ENCODE data around the gene VPS54. TPM values are rescaled to one million over a fixed set of nuclear protein-coding genes. Genes with fewer than 3 reads are reported as not detected.

VPS54 gene
- total RNA-seq, 1 donor from 2014 or later: 27.0 TPM

DNA sequence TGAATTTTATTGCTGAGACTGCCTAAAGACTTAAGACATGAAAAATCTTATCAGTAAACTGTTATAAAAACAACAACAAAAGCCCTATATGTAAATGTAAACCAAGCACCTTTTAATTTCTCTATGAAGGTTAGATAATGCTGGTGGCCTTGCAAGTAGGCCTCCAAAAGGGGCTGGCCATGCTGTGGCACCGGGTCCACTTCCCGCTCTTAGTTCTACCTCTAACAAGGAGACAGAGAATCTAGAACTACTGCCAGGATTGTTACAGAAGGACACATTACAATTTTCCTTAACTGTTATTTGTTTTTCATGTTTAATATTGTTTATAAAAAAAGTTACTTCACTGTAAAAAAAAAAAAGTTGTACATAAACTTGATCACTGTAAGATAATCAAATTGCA, 128.6 kb downstream of the VPS54 start:
- ATAC-seq (no peak), DNase-seq (no peak)
- intact Hi-C loops (cut with DNase I): no loop called here
- no peak overlapping the region for H3K27ac ChIP-seq
- no peaks in the 10 kb centered on the region for H3K9me3 ChIP-seq
- TF ChIP-seq, protein P1, sequence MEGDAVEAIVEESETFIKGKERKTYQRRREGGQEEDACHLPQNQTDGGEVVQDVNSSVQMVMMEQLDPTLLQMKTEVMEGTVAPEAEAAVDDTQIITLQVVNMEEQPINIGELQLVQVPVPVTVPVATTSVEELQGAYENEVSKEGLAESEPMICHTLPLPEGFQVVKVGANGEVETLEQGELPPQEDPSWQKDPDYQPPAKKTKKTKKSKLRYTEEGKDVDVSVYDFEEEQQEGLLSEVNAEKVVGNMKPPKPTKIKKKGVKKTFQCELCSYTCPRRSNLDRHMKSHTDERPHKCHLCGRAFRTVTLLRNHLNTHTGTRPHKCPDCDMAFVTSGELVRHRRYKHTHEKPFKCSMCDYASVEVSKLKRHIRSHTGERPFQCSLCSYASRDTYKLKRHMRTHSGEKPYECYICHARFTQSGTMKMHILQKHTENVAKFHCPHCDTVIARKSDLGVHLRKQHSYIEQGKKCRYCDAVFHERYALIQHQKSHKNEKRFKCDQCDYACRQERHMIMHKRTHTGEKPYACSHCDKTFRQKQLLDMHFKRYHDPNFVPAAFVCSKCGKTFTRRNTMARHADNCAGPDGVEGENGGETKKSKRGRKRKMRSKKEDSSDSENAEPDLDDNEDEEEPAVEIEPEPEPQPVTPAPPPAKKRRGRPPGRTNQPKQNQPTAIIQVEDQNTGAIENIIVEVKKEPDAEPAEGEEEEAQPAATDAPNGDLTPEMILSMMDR (IDR thresholded peaks at IDR 0.05): no peak
- no peaks in the 10 kb centered on the region for H3K4me1 ChIP-seq
- no peak overlapping the region for H3K4me3 ChIP-seq
- H3K36me3 ChIP-seq: peaks cover 95% of the 10 kb centered on the region
- no peaks in the 10 kb centered on the region for H3K27me3 ChIP-seq

DNA sequence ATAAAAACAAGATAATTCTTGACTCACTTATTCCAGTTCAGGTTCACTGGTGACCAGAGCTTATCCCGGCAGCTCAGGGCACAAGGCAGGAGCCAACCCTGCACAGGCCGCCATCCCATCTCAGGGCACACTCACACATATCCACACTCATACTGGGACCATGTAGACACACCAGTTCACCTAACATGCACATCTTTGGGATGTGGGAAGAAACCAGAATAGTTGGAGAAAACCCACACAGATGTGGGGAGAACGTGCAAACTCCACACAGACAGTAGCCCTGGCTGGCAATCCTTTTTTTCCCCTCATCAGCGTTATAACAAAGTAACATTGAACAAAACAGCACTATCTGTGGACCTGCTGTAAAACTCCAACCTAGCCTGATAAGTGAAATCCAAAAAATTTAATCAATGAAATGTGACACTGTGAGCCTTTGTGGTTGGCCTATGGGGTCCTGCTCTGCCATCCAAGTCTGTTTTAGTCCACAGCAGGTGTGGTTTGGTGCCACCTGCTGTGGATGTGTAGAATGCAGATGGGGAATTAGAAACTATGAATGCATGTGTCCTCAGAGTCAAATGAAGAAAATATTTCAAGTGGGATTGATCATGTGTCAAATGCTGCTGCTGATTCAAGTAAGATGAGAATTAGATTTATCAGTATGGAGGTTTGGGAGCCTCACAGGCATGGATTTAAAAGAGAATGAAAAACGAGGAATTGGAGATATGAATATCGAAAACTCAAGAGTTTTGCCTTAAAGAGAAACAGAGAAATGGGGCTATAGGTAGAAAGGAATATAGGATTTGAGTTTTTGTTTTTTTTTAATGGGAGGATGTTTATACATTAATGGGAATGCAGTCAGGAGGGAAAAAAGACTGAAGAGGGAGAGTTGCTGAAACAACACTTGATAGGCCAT, 130.5 kb downstream of the VPS54 start:
- H3K36me3 ChIP-seq: peaks cover 96% of the 10 kb centered on the region
- H3K27me3 ChIP-seq: no peaks in the 10 kb centered on the region
- H3K27ac ChIP-seq: no peak overlapping the region
- no peaks in the 10 kb centered on the region for H3K4me1 ChIP-seq
- intact Hi-C loops (cut with DNase I): no loop called here
- DNase-seq: no peak
- H3K4me3 ChIP-seq: no peak overlapping the region
- peak; percentile 85 for ATAC-seq
- no peaks in the 10 kb centered on the region for H3K9me3 ChIP-seq
- TF ChIP-seq, protein P1 (IDR thresholded peaks at IDR 0.05): peak; percentile 66

DNA sequence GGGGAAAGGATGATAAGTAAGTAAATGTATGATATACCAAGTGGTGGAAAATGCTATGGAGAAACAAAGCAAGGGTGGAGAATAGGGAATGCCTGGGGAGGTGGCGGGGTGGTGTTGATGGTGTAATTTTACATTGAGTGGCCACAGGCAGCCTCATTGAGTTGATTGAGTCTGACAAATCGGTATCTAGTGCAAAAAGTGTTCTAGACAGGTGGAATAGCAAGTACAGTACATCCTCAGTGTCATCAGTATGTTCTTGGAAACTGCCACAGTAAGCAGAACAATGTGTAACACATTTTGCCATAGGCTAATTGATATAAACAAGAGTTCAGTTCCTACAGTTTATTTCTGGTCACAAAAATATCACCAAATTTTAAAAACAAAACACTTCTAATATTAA, 131.2 kb downstream of the VPS54 start:
- H3K27me3 ChIP-seq: no peaks in the 10 kb centered on the region

DNA sequence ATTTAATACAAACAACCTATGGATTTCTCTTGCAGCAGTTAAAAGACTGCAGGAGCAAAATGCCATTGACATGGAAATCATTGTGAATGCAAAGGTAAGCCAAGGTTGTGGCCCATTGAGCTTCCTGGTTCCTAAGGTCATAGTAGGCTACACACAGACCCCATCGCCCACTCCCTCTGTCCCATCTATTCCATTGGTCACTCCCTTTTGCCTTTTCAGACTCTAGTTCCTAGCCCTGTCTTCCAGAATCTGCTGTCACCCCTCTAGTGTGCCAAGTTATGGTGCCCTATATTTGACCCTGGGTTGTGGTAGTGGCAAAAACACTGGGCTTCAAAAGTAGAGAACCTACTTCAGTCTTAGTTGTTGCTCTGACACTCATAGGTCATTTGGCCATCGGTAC, 132.8 kb downstream of the VPS54 start:
- H3K27ac ChIP-seq: no peak overlapping the region
- ATAC-seq (no peak), DNase-seq (no peak)
- TF ChIP-seq, protein P1 (IDR thresholded peaks at IDR 0.05): no peak
- H3K4me3 ChIP-seq: no peak overlapping the region
- H3K4me1 ChIP-seq: peaks cover 3% of the 10 kb centered on the region
- no peaks in the 10 kb centered on the region for H3K9me3 ChIP-seq
- H3K36me3 ChIP-seq: peaks cover 92% of the 10 kb centered on the region
- intact Hi-C loops (cut with DNase I): no loop called here
- H3K27me3 ChIP-seq: no peaks in the 10 kb centered on the region

More for the DNA sequence above, 131.2 kb downstream of the VPS54 start:
- Histone ChIP-seq H3K4me1 (no peaks in the 10 kb centered on the region), H3K27ac (no peak overlapping the region), H3K9me3 (no peaks in the 10 kb centered on the region), H3K4me3 (no peak overlapping the region), H3K36me3 (peaks cover 96% of the 10 kb centered on the region)
- DNase-seq: no peak
- no peak for ATAC-seq
- TF ChIP-seq, protein P1 (IDR thresholded peaks at IDR 0.05): no peak
- intact Hi-C loops (cut with DNase I): no loop called here

DNA sequence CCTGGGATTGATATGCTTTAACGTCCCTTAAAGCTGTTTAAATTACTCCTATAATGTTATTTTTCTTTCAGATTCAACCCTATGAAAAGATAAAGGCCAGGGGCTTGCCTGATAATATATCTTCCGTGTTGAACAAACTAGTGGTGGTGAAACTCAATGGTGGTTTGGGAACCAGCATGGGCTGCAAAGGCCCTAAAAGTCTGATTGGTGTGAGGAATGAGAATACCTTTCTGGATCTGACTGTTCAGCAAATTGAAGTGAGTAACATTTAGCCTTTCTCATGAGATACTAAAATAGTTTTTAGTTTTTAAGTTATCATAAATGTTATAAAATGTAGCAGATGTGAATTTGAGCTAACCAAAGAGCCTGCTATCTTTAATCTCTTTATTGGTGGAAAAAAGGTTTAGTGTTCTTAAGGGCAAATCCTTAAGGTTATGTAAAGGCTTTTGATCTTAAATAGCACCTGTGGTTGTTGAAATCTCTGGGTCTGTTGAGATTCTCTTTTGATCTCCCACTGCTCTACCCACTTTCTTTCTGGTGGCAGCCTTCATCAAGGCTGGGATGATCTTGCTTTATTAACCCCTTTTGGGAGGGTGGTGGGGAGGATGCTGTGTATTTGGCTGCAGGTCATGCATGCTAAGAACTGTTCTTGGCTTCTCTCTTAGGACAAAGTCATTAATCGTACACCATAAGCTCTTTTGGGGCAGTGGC, 136.7 kb downstream of the VPS54 start:
- Histone ChIP-seq H3K9me3 (no peaks in the 10 kb centered on the region), H3K27me3 (no peaks in the 10 kb centered on the region), H3K4me1 (peaks cover 3% of the 10 kb centered on the region), H3K27ac (no peak overlapping the region), H3K4me3 (no peak overlapping the region), H3K36me3 (peaks cover 62% of the 10 kb centered on the region)
- ATAC-seq (no peak), DNase-seq (no peak)
- TF ChIP-seq, protein P1 (IDR thresholded peaks at IDR 0.05): no peak
- intact Hi-C loops (cut with DNase I): no loop called here
